Panc1 (cell line): Measurements from ENCODE around the gene MIER3.

Source experiments
- CTCF ChIP-seq: fragments of 450-650 bp; IDR thresholded peaks from 2 replicates; pipeline ENCODE4 v1.5.1; 2017; ENCODE audit warnings: mild to moderate bottlenecking
- POLR2AphosphoS5 ChIP-seq: IDR thresholded peaks from 2 replicates; pipeline ENCODE4 v1.6.1; 2012; ENCODE audit warnings: mild to moderate bottlenecking, low read depth, low read length, moderate library complexity
- SIN3A ChIP-seq: IDR thresholded peaks from 2 replicates; pipeline ENCODE4 v1.6.1; 2012; ENCODE audit warnings: low read depth, mild to moderate bottlenecking, low read length, moderate library complexity, borderline replicate concordance; ENCODE audit not compliant: insufficient read depth

GRCh38 chr5:56941981-56942380 is 9.9 kb downstream of the MIER3 start:
- no peak for TF ChIP-seq CTCF
- no peak for TF ChIP-seq POLR2AphosphoS5
- no peak for TF ChIP-seq SIN3A
